Stimulated activated CD8-positive, alpha-beta memory T cell treated with anti-CD3 and anti-CD28 coated beads, Interleukin-4, amount 100 ng/mL, for 4 hours (primary cell): ENCODE data around the gene IL17RC.

Experiments used
- DNase-seq, 2 donors: peaks; one replicate each; pipeline ENCODE4 v3.0.0-alpha.2; 2020; ENCODE audit warnings: low read depth in 2 of 2, low spot score in 1 of 2

IL17RC gene

DNA sequence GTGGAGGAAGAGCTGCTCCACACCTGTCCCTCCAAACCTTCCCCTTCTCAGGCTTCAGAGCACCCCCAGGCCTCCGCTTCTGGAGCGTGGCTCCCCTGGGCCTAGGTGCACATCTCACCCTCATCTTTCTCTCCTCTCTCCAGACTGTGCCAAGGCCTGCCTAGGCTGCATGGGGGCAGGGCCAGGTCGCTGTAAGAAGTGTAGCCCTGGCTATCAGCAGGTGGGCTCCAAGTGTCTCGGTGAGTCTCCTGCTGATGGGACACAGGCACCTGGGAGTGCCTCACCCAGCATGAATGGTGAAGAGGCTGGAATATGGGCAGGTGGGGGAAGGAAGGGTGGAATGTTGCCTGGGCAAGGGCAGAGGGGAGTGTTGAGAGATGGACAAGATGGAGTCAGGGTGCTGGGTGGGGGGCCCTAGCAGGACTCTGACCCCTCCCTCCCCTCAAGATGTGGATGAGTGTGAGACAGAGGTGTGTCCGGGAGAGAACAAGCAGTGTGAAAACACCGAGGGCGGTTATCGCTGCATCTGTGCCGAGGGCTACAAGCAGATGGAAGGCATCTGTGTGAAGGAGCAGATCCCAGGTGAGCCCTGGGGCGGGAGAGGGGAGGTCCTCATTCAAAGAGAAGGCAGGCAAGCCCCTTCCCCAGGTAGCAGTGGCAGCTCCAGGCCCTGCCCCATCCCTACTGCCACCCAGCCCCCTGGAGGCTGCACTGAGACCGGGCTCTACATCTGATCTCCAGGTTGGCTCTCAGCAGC lies 26.2 kb downstream of the IL17RC start:
- DNase-seq, result no peak

DNA sequence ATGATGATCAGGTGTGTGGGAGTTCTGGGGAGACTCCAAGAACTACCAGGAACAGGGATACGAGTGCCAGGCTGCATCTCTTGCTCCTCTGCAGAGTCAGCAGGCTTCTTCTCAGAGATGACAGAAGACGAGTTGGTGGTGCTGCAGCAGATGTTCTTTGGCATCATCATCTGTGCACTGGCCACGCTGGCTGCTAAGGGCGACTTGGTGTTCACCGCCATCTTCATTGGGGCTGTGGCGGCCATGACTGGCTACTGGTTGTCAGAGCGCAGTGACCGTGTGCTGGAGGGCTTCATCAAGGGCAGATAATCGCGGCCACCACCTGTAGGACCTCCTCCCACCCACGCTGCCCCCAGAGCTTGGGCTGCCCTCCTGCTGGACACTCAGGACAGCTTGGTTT lies 27.4 kb downstream of the IL17RC start:
- no peak for DNase-seq

DNA sequence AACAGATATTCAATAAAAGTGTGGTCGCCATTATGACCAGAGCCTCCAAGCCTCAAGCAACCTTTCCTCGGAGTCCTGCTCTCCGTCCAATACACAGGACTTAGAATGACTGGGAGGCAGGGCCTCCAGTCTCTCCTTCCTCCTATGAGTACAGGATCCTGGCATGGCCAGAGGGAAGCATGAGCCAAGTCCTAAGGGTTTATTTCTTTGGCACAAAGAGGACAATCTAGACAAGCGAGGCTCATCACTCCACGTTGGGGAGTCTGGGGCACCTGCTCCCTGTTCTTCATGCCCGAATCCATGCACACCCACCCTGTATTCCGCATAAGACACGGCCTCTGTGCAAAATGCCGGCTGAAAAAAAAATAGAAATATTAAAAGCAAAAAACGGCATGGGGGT lies 28.5 kb downstream of the IL17RC start:
- DNase-seq, result no peak

DNA sequence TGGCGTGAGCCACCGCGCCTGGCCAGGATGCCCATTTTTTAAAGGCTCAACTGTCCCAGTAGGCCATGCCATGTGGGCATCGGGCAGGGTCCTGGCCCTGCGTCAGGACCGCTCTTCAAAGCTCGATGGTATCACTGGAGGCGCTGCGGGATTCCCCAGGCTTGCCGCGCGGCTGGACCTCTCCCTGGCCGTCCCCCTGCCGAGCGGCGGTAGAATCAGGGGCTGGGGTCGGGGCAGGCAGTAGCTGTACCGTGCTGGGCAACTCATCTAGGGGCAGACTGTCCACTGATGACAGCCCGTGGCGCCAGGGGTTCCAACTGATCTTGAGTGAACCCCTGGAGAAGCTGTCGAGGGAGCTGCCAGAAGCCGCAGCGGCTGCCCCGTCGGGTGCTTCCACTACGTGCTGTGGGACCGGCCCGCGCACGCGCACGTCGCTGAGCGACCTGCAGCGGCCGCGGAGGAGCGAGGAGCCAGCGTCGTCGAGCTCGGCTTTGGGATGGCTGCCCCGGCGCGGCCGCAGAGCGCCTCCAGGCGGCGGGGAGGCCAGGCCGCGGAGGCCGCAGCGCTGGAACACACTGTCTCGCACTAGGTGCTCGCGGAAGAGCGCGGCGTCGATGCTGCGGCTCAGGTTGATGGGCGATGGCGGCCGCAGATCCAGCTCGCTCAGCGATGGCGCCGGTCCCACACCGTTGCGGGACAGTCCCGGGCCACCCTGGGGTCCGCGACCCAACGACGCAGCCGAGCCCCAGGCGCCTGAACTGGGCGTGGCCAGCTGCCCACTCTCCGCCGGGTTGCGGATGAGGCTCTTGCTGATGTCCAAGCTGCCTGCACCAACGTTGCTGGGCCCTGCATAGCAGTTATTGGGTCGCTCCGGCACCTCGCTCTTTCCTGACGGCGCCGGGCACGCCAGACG lies 29.5 kb downstream of the IL17RC start:
- peak; percentile 34 to 73 for DNase-seq

DNA sequence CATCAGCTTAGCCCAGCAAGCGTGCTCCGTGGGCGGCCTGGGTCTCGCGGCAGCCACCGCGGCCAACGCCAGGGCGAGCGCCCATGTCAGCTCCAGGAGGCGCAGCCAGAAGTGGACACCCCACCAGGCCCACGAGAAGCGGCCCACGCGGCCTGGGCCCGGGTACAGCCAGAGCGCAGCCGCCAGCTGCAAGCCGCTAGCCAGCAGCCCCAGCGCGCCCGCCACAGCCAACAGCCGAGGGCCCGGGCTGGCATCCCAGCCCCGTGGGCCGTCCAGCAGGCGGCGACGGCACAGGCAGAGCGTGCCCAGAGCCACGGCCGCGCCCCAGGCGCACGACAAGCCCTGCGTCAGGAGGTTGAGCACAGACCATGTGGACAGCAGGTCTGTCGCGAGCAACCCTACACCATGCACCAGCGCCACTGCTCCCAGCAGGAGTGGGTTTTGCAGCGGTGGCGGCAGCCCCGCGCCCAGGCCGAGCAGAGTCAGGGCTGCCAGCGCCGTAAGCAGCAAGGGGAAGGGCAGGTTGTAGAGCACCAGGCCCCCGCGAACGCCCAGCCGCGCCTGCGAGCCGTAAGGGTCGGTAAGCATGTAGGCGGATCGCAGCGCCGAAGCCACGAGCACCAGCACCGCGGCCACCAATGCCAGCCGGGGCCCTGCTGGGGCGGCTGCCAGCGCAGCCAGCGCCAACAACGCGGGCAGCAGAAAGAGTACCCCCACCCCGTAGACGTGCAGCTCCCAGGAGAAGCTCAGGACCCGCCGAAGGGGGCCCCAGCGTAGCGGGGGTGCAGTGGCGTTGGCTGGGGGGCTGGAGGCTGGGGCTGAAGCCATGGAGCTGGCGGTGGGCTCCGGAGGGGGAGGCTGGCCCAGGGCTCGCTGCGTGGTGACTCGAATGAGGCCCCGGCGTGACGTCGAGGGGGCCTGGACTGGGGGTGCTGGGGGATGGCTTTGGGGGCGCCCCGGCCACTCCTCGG lies 30.4 kb downstream of the IL17RC start:
- no peak for DNase-seq

GRCh38 chr3:9948586-9948985 lies 31.7 kb downstream of the IL17RC start:
- no peak for DNase-seq

DNA sequence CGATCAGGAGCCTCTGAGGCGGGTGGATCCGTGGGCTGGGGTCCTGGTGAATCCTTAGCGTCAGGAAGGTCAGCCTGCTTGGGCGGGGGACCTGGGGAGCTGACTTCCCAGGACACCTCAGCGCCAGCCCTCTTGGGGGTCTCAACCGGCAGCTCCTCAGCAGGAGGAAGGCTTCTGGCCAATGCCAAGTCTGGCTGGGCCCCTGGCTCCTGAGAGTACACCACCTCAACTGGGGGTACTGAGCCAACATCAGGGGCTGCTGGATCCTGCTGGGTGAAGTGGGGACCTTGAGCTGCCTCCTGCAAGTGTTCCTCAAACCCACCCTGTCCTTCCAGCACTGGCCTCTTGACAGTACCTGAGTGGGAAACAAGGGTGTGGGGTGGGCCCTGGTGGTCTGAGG lies 32.2 kb downstream of the IL17RC start:
- DNase-seq, result no peak

GRCh38 chr3:9949626-9950025 lies 32.7 kb downstream of the IL17RC start:
- DNase-seq, result no peak

DNA sequence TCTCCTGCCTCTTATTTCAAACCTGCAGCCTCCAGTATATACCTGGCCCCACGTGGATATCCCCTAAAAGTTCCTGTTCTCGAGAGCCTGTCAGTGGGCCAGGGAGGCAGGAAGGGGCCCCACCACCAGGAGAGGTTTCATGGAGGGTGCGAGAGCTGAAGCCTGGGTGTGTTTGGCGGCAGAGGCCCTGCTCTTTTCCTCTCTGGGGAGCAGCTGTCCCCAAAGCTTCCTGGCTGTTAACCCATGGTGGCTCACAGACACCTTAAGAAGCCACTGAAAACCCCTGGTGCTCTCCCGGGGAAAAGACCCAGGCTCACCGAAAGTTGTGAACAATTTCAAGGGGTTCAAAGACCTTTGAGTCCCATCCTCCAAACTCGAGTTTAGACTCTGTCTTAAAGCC lies 34.2 kb downstream of the IL17RC start:
- DNase-seq, result no peak

DNA sequence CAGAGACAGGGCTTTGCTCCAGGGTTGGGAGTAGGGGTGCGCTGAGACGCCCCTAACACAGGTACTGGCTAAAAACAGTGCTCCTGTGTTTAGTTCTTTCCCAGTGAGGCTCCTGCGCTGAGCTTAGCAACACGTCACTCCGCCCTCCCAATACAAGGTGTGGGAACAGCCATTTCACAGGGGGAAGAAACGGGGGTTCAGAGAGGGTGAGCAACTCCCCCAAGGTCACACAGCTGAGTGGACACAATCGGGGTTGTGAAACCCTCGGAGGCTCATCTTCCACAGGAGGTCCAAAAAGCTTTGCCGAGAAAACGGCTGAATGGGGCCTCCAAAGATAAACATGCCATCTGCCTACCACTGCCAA lies 34.7 kb downstream of the IL17RC start:
- no peak for DNase-seq

DNA sequence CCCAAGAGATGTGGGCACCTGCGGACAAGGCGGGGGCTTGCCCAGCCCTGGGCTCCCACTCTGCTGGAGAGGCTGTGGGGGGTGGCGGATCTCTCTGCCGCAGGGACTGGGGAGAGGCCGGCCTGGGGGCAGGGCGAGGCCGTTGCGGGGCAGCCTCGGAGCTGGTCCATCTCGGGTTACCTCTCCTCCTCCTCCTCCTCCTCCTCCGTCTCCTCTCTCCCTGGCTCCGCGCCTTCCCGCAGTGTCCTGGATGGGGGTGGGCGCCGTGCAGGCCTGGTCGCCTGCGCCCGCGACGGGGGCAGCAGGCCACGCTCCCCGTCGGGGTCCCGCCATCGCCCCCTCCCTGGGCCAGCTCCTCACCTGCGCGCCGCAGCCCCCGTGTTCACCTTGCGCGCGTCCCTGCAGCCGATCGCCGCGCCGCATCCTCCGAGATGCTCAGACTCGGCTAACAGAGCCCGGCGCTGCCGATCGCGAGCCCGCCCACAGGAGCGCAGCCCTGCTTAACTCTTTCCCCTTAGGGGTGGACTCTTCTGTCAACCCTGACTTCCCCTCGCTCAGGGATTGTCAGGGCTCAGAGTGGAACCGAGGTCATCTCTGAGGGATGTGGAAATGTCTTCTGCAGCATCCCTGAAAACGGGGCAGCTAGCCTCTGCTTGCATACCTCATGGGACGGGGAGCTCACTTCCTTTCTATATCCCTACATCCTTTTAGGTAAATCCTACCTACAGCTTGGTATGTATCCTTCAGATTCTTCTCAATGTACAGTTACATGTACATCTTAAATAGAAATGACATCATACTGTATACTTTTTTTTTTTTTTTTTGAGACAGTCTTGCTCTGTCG lies 35.3 kb downstream of the IL17RC start, which contains the start of gene PRRT3:
Gene PRRT3, minus strand, starts transcription at position 447 of the 844 bp plus-strand sequence. CDS start 2,293 bp downstream, outside the sequence.
- DNase-seq, result peak in 1 of 2 donors; percentile 29

GRCh38 chr3:9955067-9955502 lies 38.2 kb downstream of the IL17RC start:
- no peak for DNase-seq

DNA sequence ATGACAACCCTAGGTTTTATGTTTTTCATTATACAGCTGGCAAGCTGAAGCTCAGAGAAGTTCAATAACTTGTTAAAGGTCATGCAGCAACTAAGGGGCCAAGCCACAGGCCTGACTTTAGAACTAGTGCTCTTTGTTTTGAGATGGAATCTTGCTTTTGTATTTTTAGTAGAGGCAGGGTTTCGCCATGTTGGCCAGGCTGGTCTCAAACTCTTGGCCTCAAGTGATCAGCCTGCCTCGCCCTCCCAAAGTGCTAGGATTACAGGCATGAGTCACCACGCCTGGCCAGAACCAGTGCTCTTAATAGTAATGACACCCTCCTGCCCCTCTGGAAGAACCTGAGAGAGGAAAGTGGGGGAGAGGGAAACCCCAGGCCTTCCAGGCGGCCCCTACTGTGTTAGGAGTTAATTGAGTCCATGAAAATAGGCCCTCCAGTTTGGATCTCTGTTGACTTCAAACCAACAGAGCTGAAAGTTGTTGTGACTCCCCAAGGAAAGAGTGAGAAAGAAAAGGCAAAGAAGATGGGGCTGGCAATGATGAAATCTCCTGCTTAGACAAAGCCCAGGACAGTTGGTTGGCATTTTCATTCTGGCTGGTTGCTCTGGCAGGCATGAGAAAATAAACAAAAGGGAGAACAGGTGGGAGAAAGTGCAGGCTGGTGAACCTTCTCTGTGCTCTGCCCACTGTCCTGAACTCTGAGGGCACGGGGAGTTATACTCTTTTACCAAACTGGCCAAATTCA lies 38.9 kb downstream of the IL17RC start:
- DNase-seq, result no peak

DNA sequence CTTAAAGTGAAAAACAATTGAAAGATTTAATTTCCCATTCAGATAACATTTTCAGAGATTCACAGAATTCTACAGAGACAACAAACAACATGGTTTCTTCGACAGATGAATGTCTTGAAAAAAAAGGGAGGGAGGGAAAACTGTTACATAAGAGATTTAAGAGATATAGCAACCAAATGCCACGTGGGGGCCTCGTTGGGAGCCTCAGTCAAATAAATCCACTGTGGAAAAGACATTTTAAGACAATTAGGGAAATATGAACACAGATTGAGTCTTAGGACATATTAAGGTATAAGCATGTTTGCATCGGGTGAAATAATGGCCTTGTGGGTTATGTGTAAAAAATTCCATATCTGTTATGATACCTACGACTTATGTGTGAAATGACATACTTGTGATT lies 40.3 kb downstream of the IL17RC start:
- DNase-seq, result no peak

- DNase-seq, result no peak
Observed at GRCh38 chr3:9965200-9965875, 48.4 kb downstream of the IL17RC start.

GRCh38 chr3:9966841-9967240 lies 49.9 kb downstream of the IL17RC start:
- DNase-seq, result no peak

- no peak for DNase-seq
Observed at GRCh38 chr3:9969632-9970019, 52.7 kb downstream of the IL17RC start.

DNA sequence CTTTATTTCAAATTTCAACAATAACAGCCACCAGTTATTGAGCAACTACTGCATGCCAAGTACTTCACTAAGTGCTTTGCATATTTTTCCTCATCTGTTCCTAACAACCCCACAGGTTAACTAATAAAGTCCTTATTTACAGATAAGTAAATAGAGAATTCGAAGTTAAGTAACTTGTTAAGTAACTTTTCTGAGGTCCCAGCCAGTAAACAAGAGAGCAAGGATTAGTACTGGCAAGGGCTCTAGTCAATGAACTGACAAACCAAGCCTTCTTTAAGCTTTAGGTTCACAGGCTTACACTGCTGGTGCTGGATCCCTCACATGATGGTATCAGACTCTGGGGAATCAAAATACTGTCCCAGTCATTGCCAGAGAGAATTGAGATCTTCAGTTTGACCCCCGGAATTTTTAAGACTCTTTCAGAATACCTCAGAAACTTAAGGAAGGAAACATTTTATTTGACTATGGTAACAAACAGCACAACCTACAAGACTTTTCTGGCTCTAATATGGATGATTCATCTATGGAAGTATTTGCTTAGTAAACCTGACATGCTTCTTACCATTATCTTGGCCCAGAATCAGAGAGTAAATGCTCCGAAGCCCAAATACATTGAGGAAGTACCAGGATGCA lies 53.2 kb downstream of the IL17RC start:
- DNase-seq, result no peak
